CD4-positive, alpha-beta T cell (primary cell): ENCODE measurements around the gene ANTXR1. TPM values are rescaled to one million over a fixed set of nuclear protein-coding genes. Genes with fewer than 3 reads are reported as not detected.

ENCODE experiments used
- ATAC-seq: fragments of 200-7000 bp; cut with Tn5 transposase; one replicate; pipeline ENCODE4 v1.10.0; 2022; ENCODE audit warnings: mild to moderate bottlenecking; ENCODE audit not compliant: poor library complexity
- CTCF ChIA-PET: fragments of 350-600 bp; sonication (Branson Sonifier 250); formaldehyde crosslinking; loops from one replicate; lab custom pipeline; 2021; ENCODE audit warnings: antibody characterized with exemption, inconsistent platforms; lab: Charles Lee
- POLR2A ChIA-PET: fragments of 350-600 bp; sonication (Branson Sonifier 250); formaldehyde crosslinking; loops from one replicate; lab custom pipeline; 2021; ENCODE audit warnings: antibody characterized with exemption, inconsistent platforms; lab: Charles Lee
- DNase-seq, 14 experiments: peaks; one replicate each; pipeline ENCODE4 v3.0.0-alpha.2; 2013 to 2020; ENCODE audit warnings: mixed read lengths in 2 of 14
- H3K27ac ChIP-seq, 2 donors: one replicate each; pipeline versions ENCODE4 v1.5.1 to v1.7.0; 2013; ENCODE audit warnings: low read length in 2 of 2, low read depth in 1 of 2, mild to moderate bottlenecking in 1 of 2
- H3K27me3 ChIP-seq, 2 experiments: 1 replicate in 1 of 2; 2 replicates in 1 of 2; pipeline versions ENCODE4 v1.6.1 to v1.7.0; 2013; ENCODE audit warnings: low read length in 2 of 2, control low read depth in 1 of 2, mild to moderate bottlenecking in 1 of 2, moderate library complexity in 1 of 2; ENCODE audit not compliant: insufficient read depth in 2 of 2, control insufficient read depth in 1 of 2
- H3K36me3 ChIP-seq: one replicate; pipeline ENCODE4 v1.6.1; 2013; ENCODE audit warnings: low read length, control low read depth; ENCODE audit not compliant: insufficient read depth
- H3K4me1 ChIP-seq: one replicate; pipeline ENCODE4 v1.6.1; 2013; ENCODE audit warnings: low read length, control low read depth; ENCODE audit not compliant: insufficient read depth
- H3K4me3 ChIP-seq: one replicate; pipeline ENCODE4 v1.5.1; 2013; ENCODE audit warnings: mild to moderate bottlenecking, low read length, moderate library complexity
- H3K9me3 ChIP-seq, 2 experiments: 1 replicate in 1 of 2; 2 replicates in 1 of 2; pipeline versions ENCODE4 v1.6.1 to v1.7.0; 2013; ENCODE audit warnings: low read length in 2 of 2, mild to moderate bottlenecking in 2 of 2, control low read depth in 1 of 2, moderate library complexity in 1 of 2; ENCODE audit not compliant: control insufficient read depth in 1 of 2, insufficient read depth in 1 of 2
- H3K27ac Mint-ChIP-seq: one replicate; pipeline ENCODE4 v1.8.0; 2020; ENCODE audit warnings: mixed read lengths
- H3K27me3 Mint-ChIP-seq: one replicate; pipeline ENCODE4 v1.8.0; 2021; ENCODE audit warnings: mixed read lengths
- H3K36me3 Mint-ChIP-seq: one replicate; pipeline ENCODE4 v1.8.0; 2021; ENCODE audit warnings: low read depth, mixed read lengths
- H3K4me1 Mint-ChIP-seq: one replicate; pipeline ENCODE4 v1.8.0; 2021; ENCODE audit warnings: low read depth, mixed read lengths
- H3K4me3 Mint-ChIP-seq: one replicate; pipeline ENCODE4 v1.8.0; 2020; ENCODE audit warnings: mild to moderate bottlenecking, mixed read lengths
- H3K9me3 Mint-ChIP-seq: one replicate; pipeline ENCODE4 v1.8.0; 2020; ENCODE audit warnings: mixed read lengths
- intact Hi-C, 2 experiments: fragments of 100-400 bp; cut with DNase I in 1 of 2; cut with micrococcal nuclease in 1 of 2; formaldehyde crosslinking; loops; one replicate each; pipeline versions ENCODE4 v1.15.1 to v1.9.0; 2023 to 2025; cut with DNase I, micrococcal nuclease
- total RNA-seq, 174 experiments: library from RNA in 2 of 174; stranded (reverse) in 2 of 174; gene quantifications; one replicate each; pipeline ENCODE4 v1.2.3 and lab custom pipeline; 2021 to 2026
- TF ChIP-seq, protein P1 (sequence below): fragments of 200-600 bp; IDR thresholded peaks from one replicate; pipeline ENCODE4 v1.8.0; 2022; ENCODE audit warnings: antibody characterized with exemption, mild to moderate bottlenecking

The ANTXR1 gene
- total RNA-seq, 2 experiments from 2014 or later: not detected

DNA sequence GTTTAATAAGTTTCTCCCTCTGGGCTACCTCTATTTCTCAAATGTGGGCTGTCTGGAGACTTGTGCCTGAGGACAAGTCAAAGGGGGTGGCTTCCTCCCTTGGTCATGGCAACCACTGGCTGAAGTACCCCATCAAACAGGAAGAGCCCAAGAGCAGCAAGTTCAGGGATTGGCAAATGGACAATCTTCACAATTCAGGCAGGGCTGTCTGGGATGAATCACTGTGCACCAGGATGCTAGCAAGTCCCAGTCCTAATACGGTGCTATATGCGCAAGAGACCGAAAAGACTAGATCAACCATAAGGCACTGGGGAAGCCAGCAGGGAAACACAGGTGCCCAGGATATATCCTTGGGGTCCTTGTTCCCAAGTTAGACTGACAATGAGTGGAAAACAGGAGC is 75.5 kb downstream of the ANTXR1 start:
- Mint-ChIP-seq H3K27me3 (peaks cover 33% of the 10 kb centered on the region), H3K36me3 (no peaks in the 10 kb centered on the region), H3K4me1 (no peaks in the 10 kb centered on the region), H3K27ac (no peak overlapping the region), H3K9me3 (no peaks in the 10 kb centered on the region), H3K4me3 (no peak overlapping the region)
- ChIA-PET CTCF (no interaction called here), POLR2A (no interaction called here)
- DNase-seq: no peak
- Histone ChIP-seq H3K27ac (no peak overlapping the region), H3K9me3 (no peaks in the 10 kb centered on the region), H3K4me1 (no peaks in the 10 kb centered on the region), H3K4me3 (no peak overlapping the region), H3K27me3 (peaks cover 5 to 15% of the 10 kb centered on the region in 2 experiments), H3K36me3 (no peaks in the 10 kb centered on the region)
- ATAC-seq: no peak
- intact Hi-C loops: no loop called here
- TF ChIP-seq, protein P1, sequence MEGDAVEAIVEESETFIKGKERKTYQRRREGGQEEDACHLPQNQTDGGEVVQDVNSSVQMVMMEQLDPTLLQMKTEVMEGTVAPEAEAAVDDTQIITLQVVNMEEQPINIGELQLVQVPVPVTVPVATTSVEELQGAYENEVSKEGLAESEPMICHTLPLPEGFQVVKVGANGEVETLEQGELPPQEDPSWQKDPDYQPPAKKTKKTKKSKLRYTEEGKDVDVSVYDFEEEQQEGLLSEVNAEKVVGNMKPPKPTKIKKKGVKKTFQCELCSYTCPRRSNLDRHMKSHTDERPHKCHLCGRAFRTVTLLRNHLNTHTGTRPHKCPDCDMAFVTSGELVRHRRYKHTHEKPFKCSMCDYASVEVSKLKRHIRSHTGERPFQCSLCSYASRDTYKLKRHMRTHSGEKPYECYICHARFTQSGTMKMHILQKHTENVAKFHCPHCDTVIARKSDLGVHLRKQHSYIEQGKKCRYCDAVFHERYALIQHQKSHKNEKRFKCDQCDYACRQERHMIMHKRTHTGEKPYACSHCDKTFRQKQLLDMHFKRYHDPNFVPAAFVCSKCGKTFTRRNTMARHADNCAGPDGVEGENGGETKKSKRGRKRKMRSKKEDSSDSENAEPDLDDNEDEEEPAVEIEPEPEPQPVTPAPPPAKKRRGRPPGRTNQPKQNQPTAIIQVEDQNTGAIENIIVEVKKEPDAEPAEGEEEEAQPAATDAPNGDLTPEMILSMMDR: no peak

DNA sequence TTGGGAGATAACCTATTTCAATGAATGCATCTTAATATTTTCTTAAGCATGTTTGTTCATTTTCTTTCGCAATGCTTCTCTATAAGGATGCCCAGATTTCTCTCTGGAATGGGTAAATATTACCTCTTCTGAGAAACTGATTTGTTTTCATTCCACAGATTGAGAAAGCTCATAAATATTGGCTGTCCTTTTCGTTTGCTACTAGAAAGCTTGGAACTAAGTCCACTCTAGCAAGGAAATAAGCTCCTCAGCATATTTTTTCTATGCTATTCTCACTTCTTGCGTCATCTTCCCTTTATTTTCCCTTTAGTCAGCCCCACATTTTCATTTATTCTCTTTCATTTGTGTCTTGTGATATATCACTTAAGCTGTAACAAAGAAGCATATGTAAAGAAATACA is 76.3 kb downstream of the ANTXR1 start:
- H3K27ac Mint-ChIP-seq: no peak overlapping the region
- intact Hi-C loops: no loop called here
- DNase-seq (no peak), ATAC-seq (no peak)
- H3K36me3 ChIP-seq: no peaks in the 10 kb centered on the region
- H3K9me3 Mint-ChIP-seq: no peaks in the 10 kb centered on the region
- no peaks in the 10 kb centered on the region for H3K9me3 ChIP-seq
- no peak overlapping the region for H3K27ac ChIP-seq
- TF ChIP-seq, protein P1: no peak
- ChIA-PET CTCF (no interaction called here), POLR2A (no interaction called here)
- H3K4me1 ChIP-seq: no peaks in the 10 kb centered on the region
- H3K27me3 ChIP-seq: peaks cover 5 to 18% of the 10 kb centered on the region in 2 experiments
- H3K36me3 Mint-ChIP-seq: no peaks in the 10 kb centered on the region
- H3K4me3 ChIP-seq: no peak overlapping the region
- peaks cover 33% of the 10 kb centered on the region for H3K27me3 Mint-ChIP-seq
- no peaks in the 10 kb centered on the region for H3K4me1 Mint-ChIP-seq
- H3K4me3 Mint-ChIP-seq: no peak overlapping the region

GRCh38 chr2:69089998-69090397 is 77.0 kb downstream of the ANTXR1 start:
- TF ChIP-seq, protein P1: no peak
- DNase-seq: no peak
- no peak for ATAC-seq
- no peak overlapping the region for H3K4me3 ChIP-seq
- CTCF ChIA-PET: no interaction called here
- intact Hi-C loops: no loop called here
- peaks cover 4 to 18% of the 10 kb centered on the region in 2 experiments for H3K27me3 ChIP-seq
- H3K36me3 ChIP-seq: no peaks in the 10 kb centered on the region
- Mint-ChIP-seq H3K4me1 (no peaks in the 10 kb centered on the region), H3K9me3 (no peaks in the 10 kb centered on the region), H3K27ac (no peak overlapping the region), H3K36me3 (no peaks in the 10 kb centered on the region), H3K27me3 (peaks cover 34% of the 10 kb centered on the region), H3K4me3 (no peak overlapping the region)
- H3K4me1 ChIP-seq: no peaks in the 10 kb centered on the region
- no peaks in the 10 kb centered on the region for H3K9me3 ChIP-seq
- H3K27ac ChIP-seq: no peak overlapping the region
- POLR2A ChIA-PET: no interaction called here
